Coronary artery (tissue), 2 donors: Measurements from ENCODE around the gene PARP2.

Experiments
- DNase-seq: peaks from one replicate; pipeline ENCODE4 v3.0.0-alpha.2; 2017; ENCODE audit warnings: low spot score
- H3K27ac ChIP-seq, 2 donors: fragments of 200-600 bp; sonication (generic); one replicate each; pipeline ENCODE4 v1.5.1; 2016 to 2019
- H3K4me3 ChIP-seq: fragments of 200-600 bp; sonication (generic); 2 replicates; pipeline ENCODE4 v1.5.1; 2016; ENCODE audit warnings: mild to moderate bottlenecking, moderate library complexity
- CTCF ChIP-seq: fragments of 200-600 bp; sonication (generic); IDR thresholded peaks from one replicate; pipeline ENCODE4 v1.5.1; 2019; ENCODE audit warnings: antibody characterized with exemption

PARP2 gene

DNA sequence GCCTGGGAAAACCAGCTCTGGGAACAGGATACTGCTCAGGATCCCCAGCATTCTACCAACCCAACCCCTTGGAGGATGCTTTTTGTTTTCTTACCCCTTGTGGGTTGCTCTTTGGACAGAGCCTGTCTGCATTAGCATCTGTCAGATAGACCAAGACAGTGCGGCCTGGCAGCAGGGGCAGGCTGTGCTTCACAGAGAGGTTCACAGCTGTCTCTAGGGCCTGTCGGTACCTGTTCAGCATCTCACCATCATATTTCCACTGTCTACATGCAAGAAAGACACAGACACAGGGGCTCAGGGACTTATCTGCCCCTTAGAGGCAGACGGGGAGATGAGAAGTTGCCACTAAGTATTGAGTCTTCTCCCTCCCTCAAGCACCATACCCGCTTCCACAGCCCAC is 48.1 kb downstream of the PARP2 start:
- Histone ChIP-seq H3K27ac (no peak overlapping the region), H3K4me3 (no peak overlapping the region)
- DNase-seq = no peak
- no peak for TF ChIP-seq CTCF

- no peak for DNase-seq
- H3K27ac ChIP-seq = no peak overlapping the region
- no peak overlapping the region for H3K4me3 ChIP-seq
- no peak for TF ChIP-seq CTCF
Measured at GRCh38 chr14:20397511-20397910, 54.1 kb downstream of the PARP2 start.

GRCh38 chr14:20400589-20400964 is 57.1 kb downstream of the PARP2 start:
- no peak overlapping the region for H3K27ac ChIP-seq
- no peak for DNase-seq
- TF ChIP-seq CTCF = no peak
- no peak overlapping the region for H3K4me3 ChIP-seq

- DNase-seq = no peak
- H3K4me3 ChIP-seq = no peak overlapping the region
- no peak for TF ChIP-seq CTCF
- no peak overlapping the region for H3K27ac ChIP-seq
Measured at GRCh38 chr14:20400965-20401593, 57.6 kb downstream of the PARP2 start.

GRCh38 chr14:20403521-20403920 is 60.1 kb downstream of the PARP2 start:
- no peak for TF ChIP-seq CTCF
- no peak for DNase-seq
- H3K27ac ChIP-seq = no peak overlapping the region
- H3K4me3 ChIP-seq = no peak overlapping the region
